Endothelial cell of umbilical vein (primary cell): Measurements from ENCODE around the gene NIN. TPM values are rescaled to one million over a fixed set of nuclear protein-coding genes. Genes with fewer than 3 reads are reported as not detected.

Experiments used
- BruUV-seq: library from RNA; stranded (reverse); fragments of 400-500 nt; replicated peaks from 2 replicates; lab custom pipeline; 2021; lab: Mats Ljungman, UMichigan
- CTCF ChIA-PET: fragments of 300-600, 350-600 bp; sonication (Branson Sonifier 250); formaldehyde crosslinking; loops from one replicate; lab custom pipeline; 2021; ENCODE audit warnings: antibody characterized with exemption, inconsistent platforms; lab: Charles Lee
- POLR2A ChIA-PET: fragments of 300-600, 350-600 bp; sonication (Branson Sonifier 250); formaldehyde crosslinking; loops from one replicate; lab custom pipeline; 2021; ENCODE audit warnings: antibody characterized with exemption, inconsistent platforms; lab: Charles Lee
- DNase-seq: peaks from one replicate; pipeline ENCODE4 v3.0.0-alpha.2; 2011; ENCODE audit warnings: low read depth, low spot score
- FAIRE-seq: peaks from 2 replicates; lab custom pipeline; 2011; peaks lifted over from hg19 to GRCh38; lab: Jason Lieb, UNC
- H2AFZ ChIP-seq: 2 replicates; pipeline ENCODE4 v1.6.0; 2012; ENCODE audit warnings: low read depth, low read length, control low read depth, inconsistent platforms
- H3K27ac ChIP-seq: 2 replicates; pipeline ENCODE4 v1.5.1; 2011; ENCODE audit warnings: low read depth, mild to moderate bottlenecking, control low read depth, low read length, moderate library complexity; ENCODE audit not compliant: insufficient read depth
- H3K27me3 ChIP-seq, 2 experiments: 2 replicates each; pipeline versions ENCODE4 v1.6.0 to v1.6.1; 2011; ENCODE audit warnings: low read length in 2 of 2, mixed read lengths in 1 of 2; ENCODE audit not compliant: control insufficient read depth in 2 of 2, insufficient read depth in 2 of 2
- H3K36me3 ChIP-seq, 2 experiments: 2 replicates in 1 of 2; 3 replicates in 1 of 2; pipeline ENCODE4 v1.5.1; 2011; ENCODE audit warnings: low read length in 2 of 2, mild to moderate bottlenecking in 1 of 2, moderate library complexity in 1 of 2; ENCODE audit not compliant: control insufficient read depth in 2 of 2, insufficient read depth in 2 of 2; ENCODE audit errors: extremely low read depth in 1 of 2
- H3K4me1 ChIP-seq: 3 replicates; pipeline ENCODE4 v1.5.1; 2011; ENCODE audit warnings: mild to moderate bottlenecking, low read length; ENCODE audit not compliant: control insufficient read depth, insufficient read depth; ENCODE audit errors: extremely low read depth
- H3K4me2 ChIP-seq: 2 replicates; pipeline ENCODE4 v1.6.1; 2011; ENCODE audit warnings: low read length, control low read depth, mixed read lengths; ENCODE audit not compliant: insufficient read depth
- H3K4me3 ChIP-seq, 3 experiments: fragments of 200-600 bp in 1 of 3; sonication (generic), shearing (Covaris generic) in 1 of 3; replicated peaks in 1 of 3; 2 replicates each; pipeline ENCODE4 v1.5.1; 2011 to 2016; ENCODE audit warnings: control low read depth in 3 of 3, low read length in 3 of 3, mild to moderate bottlenecking in 2 of 3, inconsistent platforms in 1 of 3, low read depth in 1 of 3, moderate library complexity in 1 of 3; ENCODE audit not compliant: insufficient read depth in 1 of 3
- H3K79me2 ChIP-seq: 2 replicates; pipeline ENCODE4 v1.6.0; 2012; ENCODE audit warnings: low read length, inconsistent platforms; ENCODE audit not compliant: control insufficient read depth, insufficient read depth
- H3K9ac ChIP-seq: replicated peaks from 2 replicates; pipeline ENCODE3; 2011; ENCODE audit warnings: low read length, control low read depth; ENCODE audit not compliant: insufficient read depth; ENCODE audit errors: extremely low read depth
- H3K9me1 ChIP-seq: replicated peaks from 3 replicates; pipeline ENCODE4 v1.6.0; 2011; ENCODE audit warnings: mild to moderate bottlenecking, low read length; ENCODE audit not compliant: control insufficient read depth, insufficient read depth; ENCODE audit errors: extremely low read depth
- H3K9me3 ChIP-seq: replicated peaks from 2 replicates; pipeline ENCODE4 v1.5.1; 2012; ENCODE audit warnings: low read length, inconsistent platforms; ENCODE audit not compliant: control insufficient read depth, insufficient read depth
- H4K20me1 ChIP-seq: replicated peaks from 2 replicates; pipeline ENCODE3; 2011; ENCODE audit warnings: mild to moderate bottlenecking, low read length; ENCODE audit not compliant: control insufficient read depth, insufficient read depth; ENCODE audit errors: extremely low read depth
- EZH2 ChIP-seq: IDR thresholded peaks from 2 replicates; pipeline ENCODE4 v1.6.1; 2012; ENCODE audit warnings: borderline replicate concordance, low read depth, mild to moderate bottlenecking, moderate library complexity, low read length, inconsistent platforms; ENCODE audit not compliant: severe bottlenecking
- FOS ChIP-seq: IDR thresholded peaks from 2 replicates; pipeline ENCODE4 v1.6.1; 2011; ENCODE audit warnings: mild to moderate bottlenecking, low read length, moderate library complexity, borderline replicate concordance; ENCODE audit not compliant: insufficient read depth
- GATA2 ChIP-seq: IDR thresholded peaks from 2 replicates; pipeline ENCODE4 v1.7.0; 2011; ENCODE audit warnings: low read depth, mild to moderate bottlenecking, moderate library complexity, mixed read lengths, low read length; ENCODE audit not compliant: insufficient read length, insufficient read depth
- JUN ChIP-seq: IDR thresholded peaks from 2 replicates; pipeline ENCODE4 v1.6.1; 2011; ENCODE audit warnings: borderline replicate concordance, low read depth; ENCODE audit not compliant: insufficient read length, insufficient read depth
- MYC ChIP-seq: IDR thresholded peaks from one replicate; pipeline ENCODE4 v1.6.1; 2011; ENCODE audit warnings: mild to moderate bottlenecking, low read depth, low read length
- POLR2AphosphoS5 ChIP-seq: IDR thresholded peaks from 2 replicates; pipeline ENCODE4 v1.6.1; 2012; ENCODE audit warnings: low read depth, mild to moderate bottlenecking, control low read depth, low read length, moderate library complexity; ENCODE audit not compliant: insufficient read depth
- dilution Hi-C: fragments of 300-500 bp; cut with MboI; formaldehyde crosslinking; loops from one replicate; pipeline ENCODE4 v1.15.0; 2019; ENCODE audit warnings: low sequenced_read_pairs; ENCODE audit not compliant: extremely low pct_ligation_motif_present
- intact Hi-C: fragments of 100-400 bp; cut with micrococcal nuclease; formaldehyde crosslinking; loops from one replicate; pipeline ENCODE4 v1.10.0; 2022
- polyA plus RNA-seq, 4 experiments: library from polyadenylated mRNA; depleted of rRNA in 3 of 4; stranded (reverse) in 3 of 4; unstranded in 1 of 4; fragments of >200 nt; gene quantifications; 2 replicates each; pipeline versions ENCODE4 v1.2.1 to v1.2.3, GENCODE V29; 2011 to 2012; ENCODE audit warnings: missing spikeins in 1 of 4
- total RNA-seq: library from RNA; stranded (reverse); gene quantifications from 2 replicates; pipeline ENCODE4 v1.2.3, GENCODE V29; 2021
- TF ChIP-seq, protein P1 (sequence below): IDR thresholded peaks from 2 replicates; pipeline ENCODE4 v1.6.1; 2011; ENCODE audit not compliant: insufficient read depth, insufficient read length
- TF ChIP-seq, protein P2 (sequence below), 2 donors: IDR thresholded peaks; 1 replicate in 1 of 2; 2 replicates in 1 of 2; pipeline ENCODE4 v1.5.1; 2011; ENCODE audit warnings: low read length in 2 of 2, mild to moderate bottlenecking in 2 of 2, moderate library complexity in 2 of 2, control low read depth in 1 of 2, inconsistent platforms in 1 of 2, low read depth in 1 of 2; ENCODE audit not compliant: insufficient read depth in 1 of 2; ENCODE audit errors: extremely low read depth in 1 of 2

NIN gene
- total and polyA plus RNA-seq, 2 donors (not counting 3 experiments of a cell fraction or from before 2014, with no cell fraction given): 7.1 to 76.3 TPM

DNA sequence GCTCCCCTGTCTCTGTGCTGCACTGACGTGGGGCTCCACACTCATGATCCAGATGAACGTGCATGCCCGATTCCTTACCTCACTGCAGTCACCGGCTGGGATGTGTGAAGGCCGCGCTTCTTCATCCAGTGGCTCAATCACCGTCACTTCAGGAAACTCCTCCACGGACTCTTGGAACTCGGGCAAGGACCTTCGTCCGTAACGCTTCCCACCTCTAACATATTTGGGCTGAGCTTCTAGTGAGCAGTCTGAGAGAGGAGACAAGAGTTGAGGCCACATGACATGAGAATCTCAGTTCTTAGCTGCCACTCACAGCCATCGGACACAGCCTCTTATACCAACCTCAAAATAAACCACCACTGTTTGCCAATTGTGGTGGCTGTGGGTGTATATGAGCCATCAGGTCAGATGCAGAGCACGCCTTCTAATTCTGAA lies 38.3 kb downstream of the NIN start:
- FAIRE-seq: no peak
- intact Hi-C loops (no loop called here), dilution Hi-C loops (no loop called here)
- no peak overlapping the region for H2AFZ ChIP-seq
- POLR2A ChIA-PET: no interaction called here
- H3K4me1 ChIP-seq: peaks cover 20% of the 10 kb centered on the region
- no peak overlapping the region for H3K27ac ChIP-seq
- no peaks in the 10 kb centered on the region for H3K27me3 ChIP-seq
- no peak overlapping the region for H3K4me2 ChIP-seq
- CTCF ChIA-PET: interaction anchor here (1.4 to 5.2 kb wide), 3 partner anchors 9 to 24 kb away, joined by 3 to 42 read pairs (median 4); no protein-coding TSS in a partner anchor
- no peak for DNase-seq
- H3K9me1 ChIP-seq: no peaks in the 10 kb centered on the region
- peaks cover 5 to 6% of the 10 kb centered on the region in 2 experiments for H3K36me3 ChIP-seq
- H3K9ac ChIP-seq: no peak overlapping the region
- H4K20me1 ChIP-seq: peaks cover 2% of the 10 kb centered on the region
- no peak overlapping the region for H3K4me3 ChIP-seq
- H3K9me3 ChIP-seq: no peaks in the 10 kb centered on the region
- no peak for TF ChIP-seq JUN
- TF ChIP-seq FOS: no peak
- TF ChIP-seq, protein P1, sequence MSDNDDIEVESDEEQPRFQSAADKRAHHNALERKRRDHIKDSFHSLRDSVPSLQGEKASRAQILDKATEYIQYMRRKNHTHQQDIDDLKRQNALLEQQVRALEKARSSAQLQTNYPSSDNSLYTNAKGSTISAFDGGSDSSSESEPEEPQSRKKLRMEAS: no peak
- TF ChIP-seq, protein P2, sequence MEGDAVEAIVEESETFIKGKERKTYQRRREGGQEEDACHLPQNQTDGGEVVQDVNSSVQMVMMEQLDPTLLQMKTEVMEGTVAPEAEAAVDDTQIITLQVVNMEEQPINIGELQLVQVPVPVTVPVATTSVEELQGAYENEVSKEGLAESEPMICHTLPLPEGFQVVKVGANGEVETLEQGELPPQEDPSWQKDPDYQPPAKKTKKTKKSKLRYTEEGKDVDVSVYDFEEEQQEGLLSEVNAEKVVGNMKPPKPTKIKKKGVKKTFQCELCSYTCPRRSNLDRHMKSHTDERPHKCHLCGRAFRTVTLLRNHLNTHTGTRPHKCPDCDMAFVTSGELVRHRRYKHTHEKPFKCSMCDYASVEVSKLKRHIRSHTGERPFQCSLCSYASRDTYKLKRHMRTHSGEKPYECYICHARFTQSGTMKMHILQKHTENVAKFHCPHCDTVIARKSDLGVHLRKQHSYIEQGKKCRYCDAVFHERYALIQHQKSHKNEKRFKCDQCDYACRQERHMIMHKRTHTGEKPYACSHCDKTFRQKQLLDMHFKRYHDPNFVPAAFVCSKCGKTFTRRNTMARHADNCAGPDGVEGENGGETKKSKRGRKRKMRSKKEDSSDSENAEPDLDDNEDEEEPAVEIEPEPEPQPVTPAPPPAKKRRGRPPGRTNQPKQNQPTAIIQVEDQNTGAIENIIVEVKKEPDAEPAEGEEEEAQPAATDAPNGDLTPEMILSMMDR (IDR thresholded peaks at IDR 0.05; ENCODE audit: extremely low read depth in 1 of 2, insufficient read depth in 1 of 2, low read depth in 1 of 2, low read length in 2 of 2): no peak
- no peak for TF ChIP-seq MYC
- TF ChIP-seq GATA2: no peak
- TF ChIP-seq POLR2AphosphoS5: no peak
- TF ChIP-seq EZH2: no peak
- BruUV-seq: no TSS peak
- H3K79me2 ChIP-seq: peaks cover 20% of the 10 kb centered on the region
